Left ventricle myocardium inferior (tissue), 1 donor: Measurements from ENCODE around the gene PLSCR2. TPM values are rescaled to one million over a fixed set of nuclear protein-coding genes. Genes with fewer than 3 reads are reported as not detected.

Experiments
- DNase-seq: peaks from one replicate; pipeline ENCODE4 v3.0.0-alpha.2; 2020
- H3K27ac ChIP-seq: fragments of 200-600 bp; replicated peaks from 2 replicates; pipeline ENCODE4 v1.8.0; 2021
- H3K27me3 ChIP-seq: fragments of 200-600 bp; 2 replicates; pipeline ENCODE4 v1.8.0; 2021; ENCODE audit warnings: low read depth
- H3K36me3 ChIP-seq: fragments of 200-600 bp; 2 replicates; pipeline ENCODE4 v1.8.0; 2021
- H3K4me1 ChIP-seq: fragments of 200-600 bp; 2 replicates; pipeline ENCODE4 v1.8.0; 2021
- H3K4me3 ChIP-seq: fragments of 200-600 bp; 2 replicates; pipeline ENCODE4 v1.8.0; 2021; ENCODE audit warnings: mild to moderate bottlenecking, moderate library complexity
- H3K9me3 ChIP-seq: fragments of 200-600 bp; replicated peaks from 2 replicates; pipeline ENCODE4 v1.8.0; 2021
- CTCF ChIP-seq: fragments of 200-600 bp; IDR thresholded peaks from 2 replicates; pipeline ENCODE4 v1.8.0; 2021; ENCODE audit warnings: antibody characterized with exemption, mild to moderate bottlenecking, borderline replicate concordance
- intact Hi-C: fragments of 100-400 bp; cut with micrococcal nuclease; formaldehyde crosslinking; loops from one replicate; pipeline ENCODE4 v1.11.0; 2022
- long read RNA-seq: library from polyadenylated mRNA; unstranded; transcript quantifications from one replicate; pipeline ENCODE4 v2.0.0, GENCODE V29; 2021
- total RNA-seq: library from RNA; stranded (reverse); fragmentation: NEBNext Ultra II Directional; extraction: Animal tissue kit (Norgen Biotek cat#: 25700); gene quantifications from one replicate; pipeline ENCODE4 v1.2.1, GENCODE V29; 2021
- donor health status: DM: no; HTN: yes; CAD: no; lungs with severe emphysema.

The PLSCR2 gene
- not detected for total RNA-seq
- long read RNA-seq: 0 reads

- peak within 1 kb of the TSS; percentile 52 for H3K27ac ChIP-seq
- no peak for TF ChIP-seq CTCF
- intact Hi-C loops: no loop called here
Measured at GRCh38 chr3:146469150-146470017, at the start of gene PLSCR2. Gene PLSCR2 (minus strand): TSS chr3:146469561. CDS start chr3:146459904, 9,657 bp downstream.

GRCh38 chr3:146517684-146518435 lies 48.5 kb upstream of the PLSCR2 start:
- peaks cover 48% of the 10 kb centered on the region for H3K36me3 ChIP-seq
- no peak for DNase-seq
- no peak overlapping the region for H3K4me3 ChIP-seq
- H3K27me3 ChIP-seq: no peaks in the 10 kb centered on the region
- intact Hi-C loops: no loop called here
- peaks cover 25% of the 10 kb centered on the region for H3K4me1 ChIP-seq
- no peak for TF ChIP-seq CTCF
- no peaks in the 10 kb centered on the region for H3K9me3 ChIP-seq
- no peak overlapping the region for H3K27ac ChIP-seq

More at GRCh38 chr3:146469150-146470017, at the start of gene PLSCR2:
- Histone ChIP-seq H3K27me3 (peaks cover 4% of the 10 kb centered on the region), H3K4me3 (peak within 1 kb of the TSS; percentile 70), H3K4me1 (peaks cover 14% of the 10 kb centered on the region), H3K9me3 (no peaks in the 10 kb centered on the region), H3K36me3 (no peaks in the 10 kb centered on the region)
- peak; percentile 46 for DNase-seq

GRCh38 chr3:146513386-146514051 lies 44.2 kb upstream of the PLSCR2 start:
- H3K27me3 ChIP-seq: no peaks in the 10 kb centered on the region
- peaks cover 25% of the 10 kb centered on the region for H3K4me1 ChIP-seq
- no peak overlapping the region for H3K4me3 ChIP-seq
- intact Hi-C loops: no loop called here
- H3K36me3 ChIP-seq: peaks cover 23% of the 10 kb centered on the region
- DNase-seq: no peak
- no peak for TF ChIP-seq CTCF
- no peak overlapping the region for H3K27ac ChIP-seq
- H3K9me3 ChIP-seq: no peaks in the 10 kb centered on the region

GRCh38 chr3:146511402-146512134 lies 42.2 kb upstream of the PLSCR2 start:
- Histone ChIP-seq H3K4me3 (no peak overlapping the region), H3K27ac (no peak overlapping the region), H3K36me3 (peaks cover 23% of the 10 kb centered on the region), H3K4me1 (peaks cover 18% of the 10 kb centered on the region), H3K9me3 (no peaks in the 10 kb centered on the region), H3K27me3 (no peaks in the 10 kb centered on the region)
- DNase-seq: no peak
- no peak for TF ChIP-seq CTCF
- intact Hi-C loops: no loop called here
